ENCODE measurements around the gene RFPL2. TPM values are rescaled to one million over a fixed set of nuclear protein-coding genes. Genes with fewer than 3 reads are reported as not detected.
"Not testable (repeated sequence)": the region's sequence is repeated elsewhere in the genome, so short reads cannot be mapped to it uniquely, and the experiment has no call there.

Gene RFPL2
- total and polyA plus RNA-seq, 10 donors = 0.11 to 0.79 (median 0.42) TPM; not detected in 3

DNA sequence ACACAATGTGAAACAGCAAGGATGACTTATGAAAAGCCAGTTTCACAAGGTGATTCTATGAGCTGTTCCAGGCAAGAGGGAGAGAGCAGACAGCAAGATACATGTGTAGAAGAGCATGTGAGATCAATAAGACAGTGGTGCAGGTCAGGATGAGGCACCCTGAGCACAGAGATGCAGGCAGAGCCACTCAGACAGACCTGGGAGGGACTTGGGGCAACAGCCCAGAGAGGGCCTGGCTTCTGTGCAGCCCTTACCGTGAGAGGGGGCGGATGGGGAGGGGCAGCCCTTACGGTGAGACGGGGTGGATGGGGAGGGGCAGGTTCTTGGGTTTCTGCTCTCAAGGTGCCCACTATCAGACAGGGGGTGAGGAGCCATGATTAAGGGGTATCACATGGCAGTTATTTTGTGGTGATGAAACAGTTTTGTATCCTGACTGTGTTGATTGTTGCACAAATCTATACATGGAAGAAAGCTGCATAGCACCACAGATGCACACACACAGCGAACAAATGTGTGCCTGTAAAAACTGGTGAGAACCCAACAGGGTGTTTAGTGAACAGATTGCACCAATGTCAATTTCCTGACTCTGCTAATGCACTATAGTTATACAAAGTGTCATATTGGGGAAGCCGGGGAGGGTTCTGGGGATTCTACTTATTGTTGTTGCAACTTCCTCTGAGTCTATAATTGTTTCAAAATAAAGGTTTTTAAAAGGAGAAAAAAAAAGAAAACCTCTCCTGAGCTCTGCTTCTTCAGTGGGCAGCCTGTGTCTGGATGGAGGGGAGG lies 40.6 kb downstream of the RFPL2 start:
- H3K27me3 ChIP-seq (replicated peaks in 1 of 7) = peaks cover 0 to 4% (median 0%) of the 10 kb centered on the region in 7 donors
- WGBS, 5 donors = 33 to 57% (median 47%) methylated on average over 6 of the region's 6 CpGs
- intact Hi-C loops (cut with DNase I; ENCODE audit: low total_unique reads) = no loop called here
- H3K9me3 ChIP-seq = no peaks in the 10 kb centered on the region
- DNase-seq = no peak
- peak overlapping the region in 2 of 8 donors; percentile 13 to 46 for H3K27ac ChIP-seq
- H3K4me3 ChIP-seq = no peak overlapping the region
- no peaks in the 10 kb centered on the region for H3K36me3 ChIP-seq
- TF ChIP-seq POLR2A (IDR thresholded peaks at IDR 0.05) (no peak), POLR2AphosphoS5 (IDR thresholded peaks at IDR 0.05) (no peak)
- TF ChIP-seq, protein P1, sequence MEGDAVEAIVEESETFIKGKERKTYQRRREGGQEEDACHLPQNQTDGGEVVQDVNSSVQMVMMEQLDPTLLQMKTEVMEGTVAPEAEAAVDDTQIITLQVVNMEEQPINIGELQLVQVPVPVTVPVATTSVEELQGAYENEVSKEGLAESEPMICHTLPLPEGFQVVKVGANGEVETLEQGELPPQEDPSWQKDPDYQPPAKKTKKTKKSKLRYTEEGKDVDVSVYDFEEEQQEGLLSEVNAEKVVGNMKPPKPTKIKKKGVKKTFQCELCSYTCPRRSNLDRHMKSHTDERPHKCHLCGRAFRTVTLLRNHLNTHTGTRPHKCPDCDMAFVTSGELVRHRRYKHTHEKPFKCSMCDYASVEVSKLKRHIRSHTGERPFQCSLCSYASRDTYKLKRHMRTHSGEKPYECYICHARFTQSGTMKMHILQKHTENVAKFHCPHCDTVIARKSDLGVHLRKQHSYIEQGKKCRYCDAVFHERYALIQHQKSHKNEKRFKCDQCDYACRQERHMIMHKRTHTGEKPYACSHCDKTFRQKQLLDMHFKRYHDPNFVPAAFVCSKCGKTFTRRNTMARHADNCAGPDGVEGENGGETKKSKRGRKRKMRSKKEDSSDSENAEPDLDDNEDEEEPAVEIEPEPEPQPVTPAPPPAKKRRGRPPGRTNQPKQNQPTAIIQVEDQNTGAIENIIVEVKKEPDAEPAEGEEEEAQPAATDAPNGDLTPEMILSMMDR (IDR thresholded peaks at IDR 0.05 in 8 of 11, conservative IDR thresholded peaks at IDR 0.05 in 3 of 11) = no peak
- H3K4me1 ChIP-seq = peaks cover 0 to 11% (median 0%) of the 10 kb centered on the region in 6 donors

DNA sequence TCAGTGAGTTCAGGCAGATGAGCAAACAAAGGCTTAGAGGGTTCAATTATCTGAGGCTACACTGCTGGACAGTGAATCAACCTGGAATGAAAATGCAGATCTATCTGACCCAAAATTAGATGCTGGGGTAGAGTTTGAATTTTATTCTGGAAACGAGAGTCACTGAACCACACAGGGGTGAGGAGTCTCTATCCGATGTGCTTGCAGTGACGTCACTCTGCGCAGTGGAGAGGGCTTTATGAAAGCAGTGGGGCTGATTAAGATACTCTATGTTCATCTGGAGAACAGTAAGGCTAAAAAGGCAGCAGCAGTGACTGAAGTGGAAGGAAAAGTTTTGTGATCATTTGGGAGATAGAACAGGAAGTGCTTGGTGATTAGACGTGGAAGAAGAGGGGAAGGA lies 44.5 kb downstream of the RFPL2 start:
- DNase-seq; H3K36me3 ChIP-seq; H3K27ac ChIP-seq; intact Hi-C loops (cut with DNase I; ENCODE audit: low total_unique reads); H3K9me3 ChIP-seq; H3K4me3 ChIP-seq: not testable (repeated sequence)
- WGBS, 5 donors = 68 to 78% (median 75%) methylated on average over 5 of the region's 5 CpGs
- Histone ChIP-seq H3K4me1 (peaks cover 0 to 11% (median 0%) of the 10 kb centered on the region in 6 donors), H3K27me3 (replicated peaks in 1 of 7) (peaks cover 0 to 15% (median 0%) of the 10 kb centered on the region in 7 donors)

DNA sequence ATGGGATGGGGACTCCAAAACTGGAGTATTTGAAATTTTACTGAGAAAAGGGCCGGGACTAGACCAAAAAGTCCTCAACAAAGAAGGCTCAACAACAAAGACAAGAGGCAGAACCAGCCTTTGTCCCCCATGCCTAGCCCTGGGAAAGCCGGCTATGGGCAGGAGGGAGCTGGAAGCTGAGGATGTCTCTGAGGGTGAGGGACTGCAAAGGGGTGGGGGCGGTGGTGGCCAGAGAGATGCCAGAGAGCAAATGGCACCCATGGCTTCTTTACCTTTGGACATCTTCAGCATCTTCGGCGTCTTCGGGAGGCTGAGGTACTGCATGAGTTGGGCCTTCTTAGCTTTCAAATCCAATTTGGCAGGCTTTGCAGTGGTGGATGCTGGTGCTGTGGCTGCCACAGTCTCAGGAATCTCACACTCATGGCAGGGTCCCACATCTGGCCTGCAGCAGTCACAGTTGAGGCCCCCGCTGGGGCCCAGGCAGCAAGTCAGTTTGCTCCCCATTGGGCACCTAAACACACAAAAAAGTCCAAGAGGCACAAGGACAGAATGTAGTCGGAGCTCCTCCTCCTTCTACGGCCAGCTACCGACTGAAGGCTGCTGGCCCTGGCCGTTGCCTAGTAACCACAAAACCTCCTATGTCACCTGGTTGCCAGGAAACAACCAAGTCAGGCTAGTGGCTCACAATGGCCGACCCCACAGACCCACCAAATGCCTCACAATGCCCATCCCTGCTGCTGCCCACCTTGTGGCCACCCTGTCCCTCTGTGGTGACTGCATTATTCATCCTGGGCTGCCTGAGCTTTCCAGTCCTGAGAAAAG lies 46.0 kb downstream of the RFPL2 start, which contains the start of gene C22orf42:
TSS of gene C22orf42 (minus strand) at position 592 of the 822 bp plus-strand sequence. CDS start at position 504, 88 bp downstream.
- Histone ChIP-seq H3K4me1 (no peaks in the 10 kb centered on the region), H3K4me3 (no peak within 1 kb of the TSS), H3K36me3 (no peaks in the 10 kb centered on the region), H3K9me3 (no peaks in the 10 kb centered on the region), H3K27ac (no peak within 1 kb of the TSS), H3K27me3 (replicated peaks in 1 of 7) (peaks cover 0 to 21% (median 0%) of the 10 kb centered on the region in 7 donors)
- WGBS, 5 donors = 62 to 88% (median 81%) methylated on average over 10 to 12 of the region's 12 CpGs
- TF ChIP-seq POLR2AphosphoS5 (IDR thresholded peaks at IDR 0.05) = no peak
- TF ChIP-seq, protein P1 (IDR thresholded peaks at IDR 0.05 in 8 of 11, conservative IDR thresholded peaks at IDR 0.05 in 3 of 11) = no peak
- no peak for TF ChIP-seq POLR2A (IDR thresholded peaks at IDR 0.05)
- intact Hi-C loops (cut with DNase I; ENCODE audit: low total_unique reads) = no loop called here
- DNase-seq = no peak

DNA sequence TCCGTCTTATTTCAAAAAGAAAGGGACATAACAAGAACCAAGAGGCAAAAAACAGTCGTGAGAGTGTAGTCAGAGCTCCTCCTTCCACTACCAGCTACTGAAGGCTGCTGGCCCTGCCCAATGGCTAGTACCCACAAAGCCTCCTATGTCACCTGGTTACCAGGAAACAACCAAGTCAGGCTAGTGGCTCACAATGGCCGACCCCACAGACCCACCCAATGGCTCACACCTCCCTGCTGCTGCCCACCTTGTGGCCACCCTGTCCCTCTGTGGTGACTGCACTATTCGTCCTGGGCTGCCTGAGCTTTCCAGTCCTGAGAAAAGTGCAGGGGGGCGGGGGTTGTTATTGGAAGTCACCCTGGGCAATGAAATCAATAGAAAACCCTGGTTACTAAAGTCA lies 47.2 kb downstream of the RFPL2 start:
- peaks cover 0 to 21% (median 0%) of the 10 kb centered on the region in 7 donors for H3K27me3 ChIP-seq (replicated peaks in 1 of 7)
- H3K9me3 ChIP-seq; DNase-seq; H3K27ac ChIP-seq; H3K36me3 ChIP-seq; intact Hi-C loops (cut with DNase I; ENCODE audit: low total_unique reads); H3K4me3 ChIP-seq; H3K4me1 ChIP-seq: not testable (repeated sequence)
- WGBS, 5 donors = 73 to 91% (median 76%) methylated on average over 4 to 5 of the region's 5 CpGs

DNA sequence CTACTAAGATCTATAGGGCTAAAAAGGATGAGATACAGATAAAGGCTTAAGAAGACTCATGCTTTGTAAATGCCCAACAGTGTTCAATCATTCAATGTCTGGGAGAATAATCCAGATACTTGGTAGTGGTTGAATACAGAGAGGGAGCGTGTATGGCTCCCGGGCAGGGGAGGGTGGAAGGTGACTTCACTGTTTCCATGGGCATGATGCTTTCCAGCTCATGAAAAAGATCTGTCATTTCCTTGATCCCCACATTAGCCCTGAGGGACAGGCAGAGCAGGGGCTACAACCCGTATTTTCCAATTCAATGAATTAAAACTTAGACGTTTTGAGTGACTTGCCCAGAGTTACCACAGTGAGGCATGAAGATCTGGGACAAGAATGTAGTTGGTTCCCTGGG lies 50.1 kb downstream of the RFPL2 start:
- H3K4me1 ChIP-seq; H3K27ac ChIP-seq; intact Hi-C loops (cut with DNase I; ENCODE audit: low total_unique reads); H3K4me3 ChIP-seq; H3K36me3 ChIP-seq; DNase-seq; H3K9me3 ChIP-seq: not testable (repeated sequence)
- WGBS, 5 donors = 82 to 87% (median 86%) methylated on average over 4 of the region's 4 CpGs
- H3K27me3 ChIP-seq (replicated peaks in 1 of 7) = peaks cover 0 to 18% (median 0%) of the 10 kb centered on the region in 7 donors

DNA sequence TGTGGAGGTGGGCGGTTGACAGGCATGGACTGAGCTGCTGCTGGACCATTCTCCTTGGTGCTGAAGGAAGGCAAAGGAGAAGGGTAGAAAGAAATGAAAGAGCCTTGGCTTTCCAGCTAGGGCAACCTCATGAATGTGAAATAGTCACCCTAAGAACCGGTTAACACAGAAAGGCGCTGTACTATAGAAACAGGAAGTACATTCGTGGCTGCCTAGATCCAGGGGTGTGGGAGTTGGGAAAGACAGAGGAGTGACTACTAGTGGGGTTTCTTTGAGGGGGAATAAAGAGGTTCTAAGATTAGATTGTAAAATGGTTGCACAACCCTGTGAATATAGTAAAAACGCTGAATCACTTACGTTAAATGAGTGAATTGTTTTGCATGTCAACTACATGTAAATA lies 53.2 kb downstream of the RFPL2 start:
- intact Hi-C loops (cut with DNase I; ENCODE audit: low total_unique reads); DNase-seq; H3K36me3 ChIP-seq; H3K4me3 ChIP-seq; H3K27ac ChIP-seq; H3K27me3 ChIP-seq (replicated peaks in 1 of 7); H3K4me1 ChIP-seq: not testable (repeated sequence)
- WGBS, 5 donors = 38 to 63% (median 45%) methylated on average over 6 of the region's 6 CpGs
- peaks cover 0 to 12% (median 8%) of the 10 kb centered on the region in 8 donors for H3K9me3 ChIP-seq

DNA sequence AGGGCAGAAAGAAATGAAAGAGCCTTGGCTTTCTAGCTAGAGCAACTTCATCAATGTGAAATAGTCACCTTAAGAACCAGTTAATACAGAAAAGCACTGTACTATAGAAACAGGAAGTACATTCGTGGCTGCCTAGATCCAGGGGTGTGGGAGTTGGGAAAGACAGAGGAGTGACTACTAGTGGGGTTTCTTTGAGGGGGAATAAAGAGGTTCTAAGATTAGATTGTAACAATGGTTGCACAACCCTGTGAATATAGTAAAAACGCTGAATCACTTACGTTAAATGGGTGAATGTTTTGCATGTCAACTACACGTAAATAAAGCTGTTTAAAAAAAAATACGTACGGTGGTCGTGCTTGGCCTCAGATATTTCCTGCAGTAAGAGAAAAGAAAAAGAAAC lies 54.2 kb downstream of the RFPL2 start:
- H3K27me3 ChIP-seq (replicated peaks in 1 of 7); H3K27ac ChIP-seq; intact Hi-C loops (cut with DNase I; ENCODE audit: low total_unique reads); H3K4me3 ChIP-seq; H3K4me1 ChIP-seq; H3K36me3 ChIP-seq; DNase-seq: not testable (repeated sequence)
- peaks cover 0 to 12% (median 8%) of the 10 kb centered on the region in 8 donors for H3K9me3 ChIP-seq
- WGBS, 5 donors = 39 to 58% (median 42%) methylated on average over 7 of the region's 7 CpGs

DNA sequence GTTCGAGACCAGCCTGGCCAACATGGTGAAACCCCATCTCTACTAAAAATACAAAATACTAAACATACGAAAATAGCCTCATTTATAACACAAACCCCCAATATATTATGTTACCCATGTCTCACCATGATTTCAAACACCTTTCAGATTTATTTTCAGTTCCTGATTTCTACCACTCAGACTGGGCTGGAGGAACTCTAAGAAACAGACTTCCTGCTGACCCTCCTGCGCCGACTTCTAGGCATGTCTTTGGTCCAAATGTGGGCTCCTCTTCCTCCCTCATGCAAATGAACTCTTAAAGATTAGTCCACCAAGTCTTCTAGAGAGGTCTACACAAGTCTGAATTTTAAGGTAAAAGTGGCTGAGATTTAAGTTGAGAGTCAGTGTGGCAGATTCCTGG lies 56.5 kb downstream of the RFPL2 start:
- 56 to 72% (median 65%) methylated on average over 4 of the region's 4 CpGs for WGBS, 5 donors
- Histone ChIP-seq H3K4me1 (peaks cover 0 to 17% (median 8%) of the 10 kb centered on the region in 6 donors), H3K9me3 (peaks cover 0 to 12% (median 8%) of the 10 kb centered on the region in 8 donors)
- intact Hi-C loops (cut with DNase I; ENCODE audit: low total_unique reads); H3K36me3 ChIP-seq; H3K27me3 ChIP-seq (replicated peaks in 1 of 7); H3K4me3 ChIP-seq; H3K27ac ChIP-seq; DNase-seq: not testable (repeated sequence)
